Uterus (tissue), 4 donors: Measurements from ENCODE around the gene KRTAP10-2. TPM values are rescaled to one million over a fixed set of nuclear protein-coding genes. Genes with fewer than 3 reads are reported as not detected.

Experiments
- DNase-seq, 2 donors: peaks; one replicate each; pipeline ENCODE4 v3.0.0-alpha.2; 2019 to 2020
- H3K27ac ChIP-seq, 2 donors: fragments of 200-600 bp; sonication (generic); 1 replicate in 1 of 2; 2 replicates in 1 of 2; pipeline ENCODE4 v1.5.1; 2016 to 2018
- H3K27me3 ChIP-seq, 2 donors: fragments of 200-600 bp; sonication (generic); one replicate each; pipeline ENCODE4 v1.5.1; 2018 to 2019; ENCODE audit warnings: control low read depth in 1 of 2
- H3K36me3 ChIP-seq, 2 donors: fragments of 200-600 bp; sonication (generic); one replicate each; pipeline ENCODE4 v1.5.1; 2019; ENCODE audit warnings: control low read depth in 1 of 2
- H3K4me1 ChIP-seq, 2 donors: fragments of 200-600 bp; sonication (generic); one replicate each; pipeline ENCODE4 v1.5.1; 2018 to 2019; ENCODE audit warnings: control low read depth in 1 of 2
- H3K4me3 ChIP-seq, 2 donors: fragments of 200-600 bp; sonication (generic); 1 replicate in 1 of 2; 2 replicates in 1 of 2; pipeline ENCODE4 v1.5.1; 2018 to 2019; ENCODE audit warnings: mild to moderate bottlenecking in 1 of 2
- H3K9me3 ChIP-seq, 2 donors: fragments of 200-600 bp; sonication (generic); one replicate each; pipeline ENCODE4 v1.5.1; 2019; ENCODE audit warnings: control low read depth in 1 of 2
- CTCF ChIP-seq, 4 experiments: fragments of 200-600 bp in 2 of 4; fragments of 450-650 bp in 2 of 4; sonication (generic) in 2 of 4; IDR thresholded peaks; one replicate each; pipeline ENCODE4 v1.5.1; 2016 to 2019; ENCODE audit warnings: antibody characterized with exemption in 4 of 4, mild to moderate bottlenecking in 2 of 4, moderate library complexity in 1 of 4
- POLR2A ChIP-seq, 2 donors: fragments of 450-650 bp; IDR thresholded peaks; one replicate each; pipeline ENCODE4 v1.6.1; 2016; ENCODE audit warnings: antibody characterized with exemption in 2 of 2, mild to moderate bottlenecking in 1 of 2, moderate library complexity in 1 of 2
- intact Hi-C: fragments of 100-400 bp; cut with DNase I; formaldehyde crosslinking; loops from one replicate; pipeline ENCODE4 v1.15.1; 2023; ENCODE audit warnings: low total_unique reads
- total RNA-seq, 4 donors: library from RNA; depleted of rRNA in 3 of 4; stranded (reverse); fragments of >200 nt in 3 of 4; gene quantifications; one replicate each; pipeline versions ENCODE4 v1.1.0 to v1.2.4, GENCODE V29; 2014 to 2023
- donor health status: DM: yes; HTN: yes; CAD: no.

KRTAP10-2 gene
- total RNA-seq, 4 donors from 2014 or later, result not detected

DNA sequence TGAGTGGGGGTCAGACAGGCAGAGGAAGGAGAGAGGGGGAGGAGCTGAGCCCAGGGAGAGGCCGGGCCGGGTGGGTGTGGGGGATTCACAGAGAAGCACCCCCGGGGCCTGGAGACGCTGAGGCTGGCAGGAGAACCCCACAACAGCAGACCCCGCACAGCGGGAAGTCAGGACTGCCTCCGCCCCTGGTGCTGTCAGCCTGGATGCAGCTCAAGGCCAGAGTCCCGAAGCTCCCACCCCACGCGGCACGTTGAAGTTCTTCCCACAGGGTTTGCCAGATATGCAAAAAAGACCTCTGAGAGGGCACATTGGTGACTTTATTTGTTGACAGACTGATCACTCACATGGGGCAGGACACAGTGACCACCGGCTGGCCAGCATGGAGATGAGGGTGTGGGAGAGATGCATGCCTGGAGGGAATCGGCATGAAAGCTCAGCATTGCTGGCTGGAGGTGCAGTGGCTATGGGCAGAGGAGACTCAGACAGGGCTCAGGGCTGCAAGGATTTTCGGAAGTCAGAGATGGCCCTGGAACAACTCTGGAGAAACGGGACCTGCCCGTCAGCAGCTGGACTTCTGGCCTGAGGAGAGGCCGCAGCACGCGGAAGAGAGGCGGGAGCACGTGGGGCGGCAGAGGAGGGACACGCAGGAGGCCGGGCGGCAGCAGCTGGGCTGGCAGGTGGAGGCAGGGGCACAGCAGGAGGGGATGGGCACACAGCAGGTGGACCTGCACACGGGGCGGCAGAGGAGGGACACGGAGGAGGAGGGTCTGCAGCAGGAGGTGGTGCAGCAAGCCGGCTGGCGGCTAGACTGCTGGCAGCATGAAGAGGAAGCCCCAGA lies 6.4 kb upstream of the KRTAP10-2 start:
- peaks cover 0 to 3% of the 10 kb centered on the region in 2 donors for H3K9me3 ChIP-seq
- intact Hi-C loops, result no loop called here
- no peaks in the 10 kb centered on the region for H3K4me1 ChIP-seq
- H3K27me3 ChIP-seq, result no peaks in the 10 kb centered on the region
- no peak overlapping the region for H3K27ac ChIP-seq
- H3K4me3 ChIP-seq, result no peak overlapping the region
- H3K36me3 ChIP-seq, result no peaks in the 10 kb centered on the region
- no peak for DNase-seq
- no peak for TF ChIP-seq CTCF (IDR thresholded peaks at IDR 0.05)
- TF ChIP-seq POLR2A (IDR thresholded peaks at IDR 0.05), result no peak

GRCh38 chr21:44556879-44557278 lies 5.6 kb upstream of the KRTAP10-2 start:
- intact Hi-C loops, result no loop called here
- no peaks in the 10 kb centered on the region for H3K9me3 ChIP-seq
- H3K27me3 ChIP-seq, result no peaks in the 10 kb centered on the region
- H3K4me3 ChIP-seq, result no peak overlapping the region
- no peak for TF ChIP-seq POLR2A (IDR thresholded peaks at IDR 0.05)
- no peak for TF ChIP-seq CTCF (IDR thresholded peaks at IDR 0.05)
- no peaks in the 10 kb centered on the region for H3K36me3 ChIP-seq
- DNase-seq, result no peak
- H3K4me1 ChIP-seq, result no peaks in the 10 kb centered on the region
- no peak overlapping the region for H3K27ac ChIP-seq

- no peak overlapping the region for H3K27ac ChIP-seq
- no peaks in the 10 kb centered on the region for H3K4me1 ChIP-seq
- no peak for DNase-seq
- H3K27me3 ChIP-seq, result no peaks in the 10 kb centered on the region
- H3K36me3 ChIP-seq, result no peaks in the 10 kb centered on the region
- H3K4me3 ChIP-seq, result no peak overlapping the region
- no peaks in the 10 kb centered on the region for H3K9me3 ChIP-seq
- no peak for TF ChIP-seq POLR2A (IDR thresholded peaks at IDR 0.05)
- TF ChIP-seq CTCF (IDR thresholded peaks at IDR 0.05), result no peak
- intact Hi-C loops, result no loop called here
These were observed 4.0 kb upstream of the KRTAP10-2 start for GRCh38 chr21:44555200-44555875.

- TF ChIP-seq CTCF (IDR thresholded peaks at IDR 0.05) (no peak), POLR2A (IDR thresholded peaks at IDR 0.05) (no peak)
- intact Hi-C loops, result no loop called here
- DNase-seq, result no peak
- Histone ChIP-seq H3K36me3 (no peaks in the 10 kb centered on the region), H3K27ac (no peak overlapping the region), H3K9me3 (no peaks in the 10 kb centered on the region), H3K4me1 (no peaks in the 10 kb centered on the region), H3K27me3 (no peaks in the 10 kb centered on the region), H3K4me3 (no peak overlapping the region)
These were observed 1.4 kb upstream of the KRTAP10-2 start for GRCh38 chr21:44552681-44553080.

- intact Hi-C loops, result no loop called here
- DNase-seq, result no peak
- no peak for TF ChIP-seq CTCF (IDR thresholded peaks at IDR 0.05)
- no peak for TF ChIP-seq POLR2A (IDR thresholded peaks at IDR 0.05)
- H3K27ac ChIP-seq, result no peak overlapping the region
- H3K9me3 ChIP-seq, result no peaks in the 10 kb centered on the region
- no peaks in the 10 kb centered on the region for H3K4me1 ChIP-seq
- no peak overlapping the region for H3K4me3 ChIP-seq
- no peaks in the 10 kb centered on the region for H3K27me3 ChIP-seq
- no peaks in the 10 kb centered on the region for H3K36me3 ChIP-seq
These were observed 831 bp upstream of the KRTAP10-2 start for GRCh38 chr21:44552136-44552535.
